Activated B cell treated with CpG ODN at 0.5 μM for 24 hours (primary cell): ENCODE measurements around the gene LRRC4C. TPM values are rescaled to one million over a fixed set of nuclear protein-coding genes. Genes with fewer than 3 reads are reported as not detected.

Experiments used
- ATAC-seq: fragments of 200-7000 bp; cut with Tn5 transposase; one replicate; pipeline ENCODE4 v1.10.0; 2021; ENCODE audit warnings: low read depth, mild to moderate bottlenecking, moderate library complexity
- CTCF ChIA-PET: fragments of 350-600 bp; sonication (Branson Sonifier 250); formaldehyde crosslinking; loops from one replicate; lab custom pipeline; 2021; ENCODE audit warnings: antibody characterized with exemption; lab: Charles Lee
- POLR2A ChIA-PET: fragments of 350-600 bp; sonication (Branson Sonifier 250); formaldehyde crosslinking; loops from one replicate; lab custom pipeline; 2021; ENCODE audit warnings: antibody characterized with exemption; lab: Charles Lee
- DNase-seq: peaks from one replicate; pipeline ENCODE4 v3.0.0; 2022
- H3K27ac Mint-ChIP-seq: one replicate; pipeline ENCODE4 v1.8.0; 2020; ENCODE audit warnings: mixed read lengths
- H3K27me3 Mint-ChIP-seq: one replicate; pipeline ENCODE4 v1.8.0; 2021; ENCODE audit warnings: mixed read lengths
- H3K36me3 Mint-ChIP-seq: one replicate; pipeline ENCODE4 v1.8.0; 2021; ENCODE audit warnings: low read depth, mixed read lengths
- H3K4me1 Mint-ChIP-seq: one replicate; pipeline ENCODE4 v1.8.0; 2021; ENCODE audit warnings: mixed read lengths
- H3K4me3 Mint-ChIP-seq: one replicate; pipeline ENCODE4 v1.8.0; 2020; ENCODE audit warnings: mild to moderate bottlenecking, mixed read lengths
- H3K9me3 Mint-ChIP-seq: one replicate; pipeline ENCODE4 v1.8.0; 2020; ENCODE audit warnings: mixed read lengths
- intact Hi-C: fragments of 100-400 bp; cut with micrococcal nuclease; formaldehyde crosslinking; loops from one replicate; pipeline ENCODE4 v1.15.1; 2024
- total RNA-seq: library from RNA; stranded (reverse); gene quantifications from 2 replicates; pipeline ENCODE4 v1.2.3, GENCODE V29; 2022
- TF ChIP-seq, protein P1 (sequence below): fragments of 200-600 bp; IDR thresholded peaks from one replicate; pipeline ENCODE4 v1.8.0; 2022; ENCODE audit warnings: antibody characterized with exemption, mild to moderate bottlenecking

The LRRC4C gene
- total RNA-seq, 1 donor from 2014 or later = not detected

- no peaks in the 10 kb centered on the region for H3K27me3 Mint-ChIP-seq
- H3K36me3 Mint-ChIP-seq = no peaks in the 10 kb centered on the region
- intact Hi-C loops = no loop called here
- TF ChIP-seq, protein P1, sequence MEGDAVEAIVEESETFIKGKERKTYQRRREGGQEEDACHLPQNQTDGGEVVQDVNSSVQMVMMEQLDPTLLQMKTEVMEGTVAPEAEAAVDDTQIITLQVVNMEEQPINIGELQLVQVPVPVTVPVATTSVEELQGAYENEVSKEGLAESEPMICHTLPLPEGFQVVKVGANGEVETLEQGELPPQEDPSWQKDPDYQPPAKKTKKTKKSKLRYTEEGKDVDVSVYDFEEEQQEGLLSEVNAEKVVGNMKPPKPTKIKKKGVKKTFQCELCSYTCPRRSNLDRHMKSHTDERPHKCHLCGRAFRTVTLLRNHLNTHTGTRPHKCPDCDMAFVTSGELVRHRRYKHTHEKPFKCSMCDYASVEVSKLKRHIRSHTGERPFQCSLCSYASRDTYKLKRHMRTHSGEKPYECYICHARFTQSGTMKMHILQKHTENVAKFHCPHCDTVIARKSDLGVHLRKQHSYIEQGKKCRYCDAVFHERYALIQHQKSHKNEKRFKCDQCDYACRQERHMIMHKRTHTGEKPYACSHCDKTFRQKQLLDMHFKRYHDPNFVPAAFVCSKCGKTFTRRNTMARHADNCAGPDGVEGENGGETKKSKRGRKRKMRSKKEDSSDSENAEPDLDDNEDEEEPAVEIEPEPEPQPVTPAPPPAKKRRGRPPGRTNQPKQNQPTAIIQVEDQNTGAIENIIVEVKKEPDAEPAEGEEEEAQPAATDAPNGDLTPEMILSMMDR = no peak
- POLR2A ChIA-PET = no interaction called here
- H3K4me1 Mint-ChIP-seq = no peaks in the 10 kb centered on the region
- CTCF ChIA-PET = no interaction called here
- no peak overlapping the region for H3K4me3 Mint-ChIP-seq
- no peak for ATAC-seq
- H3K27ac Mint-ChIP-seq = no peak overlapping the region
- DNase-seq = no peak
- H3K9me3 Mint-ChIP-seq = peaks cover 8% of the 10 kb centered on the region
These were observed 1041.8 kb downstream of the LRRC4C start for GRCh38 chr11:40417627-40418026.

DNA sequence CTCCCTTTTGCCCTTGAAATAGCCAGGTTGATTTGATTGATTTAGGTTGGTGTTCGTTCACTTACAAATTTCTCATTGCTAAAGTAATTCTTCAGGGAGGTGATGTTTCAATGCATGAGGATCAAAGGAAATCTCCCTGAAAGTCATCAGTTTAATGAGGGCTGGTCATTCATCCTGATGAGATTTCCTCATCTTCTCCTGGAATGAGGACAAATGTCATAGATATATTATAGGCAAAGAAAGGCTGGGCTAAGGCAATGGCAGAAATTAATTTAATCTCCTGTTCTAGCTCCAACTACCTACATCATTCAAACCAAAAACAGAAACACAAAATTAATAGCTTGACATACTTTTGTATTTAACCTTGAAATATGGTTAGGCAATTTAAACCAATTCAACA lies 1052.1 kb downstream of the LRRC4C start:
- ChIA-PET POLR2A (no interaction called here), CTCF (no interaction called here)
- no peaks in the 10 kb centered on the region for H3K4me1 Mint-ChIP-seq
- H3K36me3 Mint-ChIP-seq = no peaks in the 10 kb centered on the region
- no peak for ATAC-seq
- intact Hi-C loops = no loop called here
- no peak for DNase-seq
- TF ChIP-seq, protein P1 = no peak
- no peak overlapping the region for H3K4me3 Mint-ChIP-seq
- no peak overlapping the region for H3K27ac Mint-ChIP-seq
- peaks cover under 1% of the 10 kb centered on the region for H3K9me3 Mint-ChIP-seq
- no peaks in the 10 kb centered on the region for H3K27me3 Mint-ChIP-seq

DNA sequence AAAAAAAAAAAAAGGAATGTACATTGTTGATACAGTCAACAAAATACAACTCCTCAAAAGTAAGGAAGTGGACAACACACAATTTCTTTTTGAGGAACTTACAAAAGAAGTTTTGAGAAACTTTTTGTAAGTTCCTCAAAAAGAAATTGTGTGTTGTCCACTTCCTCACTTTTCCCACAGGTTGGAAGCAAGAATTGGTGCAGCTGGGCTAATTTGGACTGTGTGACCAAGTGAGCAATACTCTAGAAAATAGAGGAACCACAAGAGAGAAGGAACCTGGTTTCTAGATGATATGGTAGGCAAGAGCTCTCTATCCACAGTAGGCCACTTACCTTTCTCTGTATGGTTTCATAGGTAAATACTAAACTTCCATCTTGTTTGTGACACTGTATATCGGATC lies 1053.8 kb downstream of the LRRC4C start:
- H3K9me3 Mint-ChIP-seq = no peaks in the 10 kb centered on the region
- no peak overlapping the region for H3K4me3 Mint-ChIP-seq
- H3K36me3 Mint-ChIP-seq = no peaks in the 10 kb centered on the region
- no peak overlapping the region for H3K27ac Mint-ChIP-seq
- POLR2A ChIA-PET = no interaction called here
- ATAC-seq (no peak), DNase-seq (no peak)
- intact Hi-C loops = no loop called here
- H3K4me1 Mint-ChIP-seq = no peaks in the 10 kb centered on the region
- CTCF ChIA-PET = no interaction called here
- no peaks in the 10 kb centered on the region for H3K27me3 Mint-ChIP-seq
- TF ChIP-seq, protein P1 = no peak

DNA sequence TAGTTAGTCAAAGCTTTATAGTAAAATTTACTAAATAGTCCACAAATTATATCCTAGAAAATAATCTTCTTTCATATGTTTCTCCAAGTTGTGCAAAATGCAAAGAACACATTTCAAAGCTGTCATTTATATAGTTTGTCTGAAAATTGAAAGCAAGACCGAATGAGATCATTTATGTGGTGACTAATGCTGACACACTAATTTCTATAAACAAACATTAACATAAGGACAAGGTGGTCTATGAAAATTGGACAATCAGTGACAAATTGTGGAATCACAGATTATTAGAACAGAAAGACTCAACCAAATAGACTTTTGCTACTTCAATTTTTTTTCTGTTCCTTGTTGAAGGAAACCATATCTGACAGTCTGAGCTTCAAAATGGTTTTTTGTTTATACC lies 1056.1 kb downstream of the LRRC4C start:
- H3K27me3 Mint-ChIP-seq = no peaks in the 10 kb centered on the region
- TF ChIP-seq, protein P1 = no peak
- ChIA-PET CTCF (no interaction called here), POLR2A (no interaction called here)
- no peak for ATAC-seq
- intact Hi-C loops = no loop called here
- H3K9me3 Mint-ChIP-seq = peaks cover 2% of the 10 kb centered on the region
- H3K4me1 Mint-ChIP-seq = no peaks in the 10 kb centered on the region
- no peaks in the 10 kb centered on the region for H3K36me3 Mint-ChIP-seq
- DNase-seq = no peak
- H3K4me3 Mint-ChIP-seq = no peak overlapping the region
- no peak overlapping the region for H3K27ac Mint-ChIP-seq

DNA sequence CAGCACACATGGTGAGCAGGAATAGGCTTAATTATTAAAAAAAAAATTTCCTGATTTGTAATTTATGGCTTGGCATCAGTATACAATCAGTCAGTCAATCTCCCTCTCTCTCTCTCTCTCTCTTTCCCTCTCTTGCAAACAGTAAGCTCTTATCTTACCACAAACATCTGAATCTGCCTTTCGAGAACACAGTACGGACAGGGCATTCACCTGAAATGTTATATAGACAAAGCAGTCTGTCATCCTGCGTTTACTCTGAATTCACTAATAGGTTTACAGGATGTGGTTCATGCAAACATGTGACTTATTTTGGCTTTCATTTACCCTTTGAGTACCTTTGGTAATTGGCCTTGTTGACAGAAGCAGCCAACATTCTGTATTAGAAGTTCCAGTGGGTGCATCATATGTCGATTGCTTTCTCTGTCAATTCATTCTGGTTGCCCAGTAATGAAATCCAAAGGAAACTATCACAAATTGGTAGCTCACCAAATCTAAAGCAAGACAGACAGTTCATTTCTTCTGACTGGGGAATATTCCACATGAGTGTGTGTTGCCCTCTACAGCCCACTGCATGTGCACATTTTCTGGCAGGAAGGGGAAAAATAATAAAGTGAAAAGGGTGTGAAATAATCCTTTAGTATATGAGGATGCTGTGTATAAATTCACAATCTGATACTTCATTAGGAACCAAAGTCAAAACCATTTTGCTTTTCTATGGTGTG lies 1058.2 kb downstream of the LRRC4C start:
- DNase-seq (no peak), ATAC-seq (no peak)
- CTCF ChIA-PET = interaction anchor here (0.6 kb wide), 1 partner anchor 39 kb away, joined by 4 read pairs; no protein-coding TSS in a partner anchor
- TF ChIP-seq, protein P1 = no peak
- Mint-ChIP-seq H3K27me3 (no peaks in the 10 kb centered on the region), H3K4me1 (no peaks in the 10 kb centered on the region), H3K9me3 (peaks cover 2% of the 10 kb centered on the region), H3K36me3 (no peaks in the 10 kb centered on the region), H3K27ac (no peak overlapping the region), H3K4me3 (no peak overlapping the region)
- intact Hi-C loops = no loop called here
- POLR2A ChIA-PET = no interaction called here
